ENCODE measurements around the gene DDA1.

The DDA1 gene

GRCh38 chr19:17332677-17333581 is 23.6 kb downstream of the DDA1 start:
- Histone ChIP-seq H3K27me3 (ENCODE audit: control insufficient read depth in 1 of 2, insufficient read depth in 2 of 2, low read length in 2 of 2) (peaks cover 0 to 16% of the 10 kb centered on the region in 2 donors), H3K9ac (ENCODE audit: low read length in 2 of 2) (no peak overlapping the region), H3K36me3 (ENCODE audit: control insufficient read depth in 2 of 2, insufficient read depth in 2 of 2, low read length in 2 of 2) (peaks cover 0 to 2% of the 10 kb centered on the region in 2 donors), H3K4me1 (ENCODE audit: control insufficient read depth, insufficient read depth, low read length) (peaks cover 44% of the 10 kb centered on the region), H3K4me3 (ENCODE audit: low read length in 2 of 2) (no peak overlapping the region), H3K9me3 (ENCODE audit: control insufficient read depth in 2 of 2, low read length in 2 of 2) (no peaks in the 10 kb centered on the region), H3K27ac (ENCODE audit: low read length) (no peak overlapping the region)

GRCh38 chr19:17333611-17334413 is 24.4 kb downstream of the DDA1 start:
- H3K27me3 ChIP-seq (ENCODE audit: control insufficient read depth in 1 of 2, insufficient read depth in 2 of 2, low read length in 2 of 2): peaks cover 0 to 16% of the 10 kb centered on the region in 2 donors
- H3K4me1 ChIP-seq (ENCODE audit: control insufficient read depth, insufficient read depth, low read length): peaks cover 42% of the 10 kb centered on the region
- no peaks in the 10 kb centered on the region for H3K9me3 ChIP-seq (ENCODE audit: control insufficient read depth in 2 of 2, low read length in 2 of 2)
- H3K36me3 ChIP-seq (ENCODE audit: control insufficient read depth in 2 of 2, insufficient read depth in 2 of 2, low read length in 2 of 2): peaks cover 0 to 2% of the 10 kb centered on the region in 2 donors
- peak overlapping the region; percentile 67 to 81 for H3K4me3 ChIP-seq (ENCODE audit: low read length in 2 of 2)
- H3K9ac ChIP-seq (ENCODE audit: low read length in 2 of 2): peak overlapping the region; percentile 58 to 64
- no peak overlapping the region for H3K27ac ChIP-seq (ENCODE audit: low read length)

- H3K4me1 ChIP-seq (ENCODE audit: control insufficient read depth, insufficient read depth, low read length): peaks cover 33% of the 10 kb centered on the region
- H3K27me3 ChIP-seq (ENCODE audit: control insufficient read depth in 1 of 2, insufficient read depth in 2 of 2, low read length in 2 of 2): peaks cover 0 to 7% of the 10 kb centered on the region in 2 donors
- no peaks in the 10 kb centered on the region for H3K9me3 ChIP-seq (ENCODE audit: control insufficient read depth in 2 of 2, low read length in 2 of 2)
- peak within 1 kb of the TSS; percentile 62 to 64 for H3K9ac ChIP-seq (ENCODE audit: low read length in 2 of 2)
- H3K4me3 ChIP-seq (ENCODE audit: low read length in 2 of 2): peak within 1 kb of the TSS; percentile 68 to 81
- no peak within 1 kb of the TSS for H3K27ac ChIP-seq (ENCODE audit: low read length)
- H3K36me3 ChIP-seq (ENCODE audit: control insufficient read depth in 2 of 2, insufficient read depth in 2 of 2, low read length in 2 of 2): peaks cover 0 to 2% of the 10 kb centered on the region in 2 donors
Observed at GRCh38 chr19:17334414-17335409, 25.3 kb downstream of the DDA1 start, which contains the start of gene ANO8. TSS of gene ANO8 (minus strand) at chr19:17334855. CDS start at chr19:17334670, 185 bp downstream.

- peaks cover 33% of the 10 kb centered on the region for H3K4me1 ChIP-seq (ENCODE audit: control insufficient read depth, insufficient read depth, low read length)
- H3K36me3 ChIP-seq (ENCODE audit: control insufficient read depth in 2 of 2, insufficient read depth in 2 of 2, low read length in 2 of 2): no peaks in the 10 kb centered on the region
- H3K27me3 ChIP-seq (ENCODE audit: control insufficient read depth in 1 of 2, insufficient read depth in 2 of 2, low read length in 2 of 2): no peaks in the 10 kb centered on the region
- no peak overlapping the region for H3K27ac ChIP-seq (ENCODE audit: low read length)
- no peaks in the 10 kb centered on the region for H3K9me3 ChIP-seq (ENCODE audit: control insufficient read depth in 2 of 2, low read length in 2 of 2)
- H3K9ac ChIP-seq (ENCODE audit: low read length in 2 of 2): no peak overlapping the region
- peak overlapping the region; percentile 68 to 81 for H3K4me3 ChIP-seq (ENCODE audit: low read length in 2 of 2)
Observed at GRCh38 chr19:17335575-17335974, 26.2 kb downstream of the DDA1 start.

GRCh38 chr19:17336872-17337674 is 27.7 kb downstream of the DDA1 start, which contains the start of gene GTPBP3:
TSS of gene GTPBP3 (plus strand) at chr19:17337553. CDS start at chr19:17337612, 59 bp downstream.
- peak within 1 kb of the TSS; percentile 83 to 94 for H3K9ac ChIP-seq (ENCODE audit: low read length in 2 of 2)
- H3K36me3 ChIP-seq (ENCODE audit: control insufficient read depth in 2 of 2, insufficient read depth in 2 of 2, low read length in 2 of 2): no peaks in the 10 kb centered on the region
- H3K4me1 ChIP-seq (ENCODE audit: control insufficient read depth, insufficient read depth, low read length): peaks cover 33% of the 10 kb centered on the region
- no peaks in the 10 kb centered on the region for H3K9me3 ChIP-seq (ENCODE audit: control insufficient read depth in 2 of 2, low read length in 2 of 2)
- no peaks in the 10 kb centered on the region for H3K27me3 ChIP-seq (ENCODE audit: control insufficient read depth in 1 of 2, insufficient read depth in 2 of 2, low read length in 2 of 2)
- peak within 1 kb of the TSS; percentile 95 to 99 for H3K4me3 ChIP-seq (ENCODE audit: low read length in 2 of 2)
- H3K27ac ChIP-seq (ENCODE audit: low read length): peak within 1 kb of the TSS; percentile 96

GRCh38 chr19:17337675-17338432 is 28.5 kb downstream of the DDA1 start:
- H3K4me1 ChIP-seq (ENCODE audit: control insufficient read depth, insufficient read depth, low read length): peaks cover 33% of the 10 kb centered on the region

GRCh38 chr19:17338433-17339078 is 29.2 kb downstream of the DDA1 start:
- H3K27me3 ChIP-seq (ENCODE audit: control insufficient read depth in 1 of 2, insufficient read depth in 2 of 2, low read length in 2 of 2): no peaks in the 10 kb centered on the region
- no peak overlapping the region for H3K27ac ChIP-seq (ENCODE audit: low read length)
- peaks cover 33% of the 10 kb centered on the region for H3K4me1 ChIP-seq (ENCODE audit: control insufficient read depth, insufficient read depth, low read length)
- no peaks in the 10 kb centered on the region for H3K9me3 ChIP-seq (ENCODE audit: control insufficient read depth in 2 of 2, low read length in 2 of 2)
- H3K36me3 ChIP-seq (ENCODE audit: control insufficient read depth in 2 of 2, insufficient read depth in 2 of 2, low read length in 2 of 2): no peaks in the 10 kb centered on the region
- H3K9ac ChIP-seq (ENCODE audit: low read length in 2 of 2): peak overlapping the region in 1 of 2 donors; percentile 83
- peak overlapping the region; percentile 95 to 99 for H3K4me3 ChIP-seq (ENCODE audit: low read length in 2 of 2)

More at GRCh38 chr19:17337675-17338432, 28.5 kb downstream of the DDA1 start:
- H3K9ac ChIP-seq (ENCODE audit: low read length in 2 of 2): peak overlapping the region; percentile 80 to 83
- peak overlapping the region; percentile 96 for H3K27ac ChIP-seq (ENCODE audit: low read length)
- H3K9me3 ChIP-seq (ENCODE audit: control insufficient read depth in 2 of 2, low read length in 2 of 2): no peaks in the 10 kb centered on the region
- H3K4me3 ChIP-seq (ENCODE audit: low read length in 2 of 2): peak overlapping the region; percentile 95 to 99
- no peaks in the 10 kb centered on the region for H3K27me3 ChIP-seq (ENCODE audit: control insufficient read depth in 1 of 2, insufficient read depth in 2 of 2, low read length in 2 of 2)
- H3K36me3 ChIP-seq (ENCODE audit: control insufficient read depth in 2 of 2, insufficient read depth in 2 of 2, low read length in 2 of 2): no peaks in the 10 kb centered on the region

- Histone ChIP-seq H3K9ac (ENCODE audit: low read length in 2 of 2) (no peak overlapping the region), H3K9me3 (ENCODE audit: control insufficient read depth in 2 of 2, low read length in 2 of 2) (no peaks in the 10 kb centered on the region), H3K4me3 (ENCODE audit: low read length in 2 of 2) (no peak overlapping the region), H3K27me3 (ENCODE audit: control insufficient read depth in 1 of 2, insufficient read depth in 2 of 2, low read length in 2 of 2) (no peaks in the 10 kb centered on the region), H3K4me1 (ENCODE audit: control insufficient read depth, insufficient read depth, low read length) (peaks cover 26% of the 10 kb centered on the region), H3K36me3 (ENCODE audit: control insufficient read depth in 2 of 2, insufficient read depth in 2 of 2, low read length in 2 of 2) (no peaks in the 10 kb centered on the region), H3K27ac (ENCODE audit: low read length) (no peak overlapping the region)
Observed at GRCh38 chr19:17339088-17339741, 29.9 kb downstream of the DDA1 start.
